ENCODE measurements around the gene MEGF11.

Gene MEGF11

DNA sequence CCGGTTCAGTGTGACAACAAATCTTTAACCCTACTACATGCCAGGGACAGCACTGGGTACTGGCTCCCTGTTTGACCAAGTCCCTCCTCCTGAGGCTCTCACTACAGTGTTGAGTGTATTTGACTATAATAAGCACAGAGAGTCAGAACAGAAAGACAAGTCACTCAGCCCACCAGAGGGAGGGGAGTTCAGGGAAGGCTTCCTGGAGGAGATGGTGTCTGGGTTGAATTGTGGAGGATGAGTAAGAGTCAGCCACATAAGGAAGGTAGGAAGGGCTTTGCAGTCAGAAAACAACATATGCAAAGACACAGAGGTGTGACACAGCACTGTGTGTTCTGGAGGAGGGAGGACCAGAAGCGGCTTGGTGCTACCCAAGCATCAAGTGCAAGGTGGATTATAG lies 17.7 kb downstream of the MEGF11 start:
- ChIA-PET POLR2A (no interaction called here), CTCF (no interaction called here)
- TF ChIP-seq, protein P1, sequence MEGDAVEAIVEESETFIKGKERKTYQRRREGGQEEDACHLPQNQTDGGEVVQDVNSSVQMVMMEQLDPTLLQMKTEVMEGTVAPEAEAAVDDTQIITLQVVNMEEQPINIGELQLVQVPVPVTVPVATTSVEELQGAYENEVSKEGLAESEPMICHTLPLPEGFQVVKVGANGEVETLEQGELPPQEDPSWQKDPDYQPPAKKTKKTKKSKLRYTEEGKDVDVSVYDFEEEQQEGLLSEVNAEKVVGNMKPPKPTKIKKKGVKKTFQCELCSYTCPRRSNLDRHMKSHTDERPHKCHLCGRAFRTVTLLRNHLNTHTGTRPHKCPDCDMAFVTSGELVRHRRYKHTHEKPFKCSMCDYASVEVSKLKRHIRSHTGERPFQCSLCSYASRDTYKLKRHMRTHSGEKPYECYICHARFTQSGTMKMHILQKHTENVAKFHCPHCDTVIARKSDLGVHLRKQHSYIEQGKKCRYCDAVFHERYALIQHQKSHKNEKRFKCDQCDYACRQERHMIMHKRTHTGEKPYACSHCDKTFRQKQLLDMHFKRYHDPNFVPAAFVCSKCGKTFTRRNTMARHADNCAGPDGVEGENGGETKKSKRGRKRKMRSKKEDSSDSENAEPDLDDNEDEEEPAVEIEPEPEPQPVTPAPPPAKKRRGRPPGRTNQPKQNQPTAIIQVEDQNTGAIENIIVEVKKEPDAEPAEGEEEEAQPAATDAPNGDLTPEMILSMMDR (IDR thresholded peaks at IDR 0.05; ENCODE audit: control extremely low read depth, extremely low read depth, low read depth, missing control alignments) = no peak
- no peak for DNase-seq (ENCODE audit: extremely low spot score)

DNA sequence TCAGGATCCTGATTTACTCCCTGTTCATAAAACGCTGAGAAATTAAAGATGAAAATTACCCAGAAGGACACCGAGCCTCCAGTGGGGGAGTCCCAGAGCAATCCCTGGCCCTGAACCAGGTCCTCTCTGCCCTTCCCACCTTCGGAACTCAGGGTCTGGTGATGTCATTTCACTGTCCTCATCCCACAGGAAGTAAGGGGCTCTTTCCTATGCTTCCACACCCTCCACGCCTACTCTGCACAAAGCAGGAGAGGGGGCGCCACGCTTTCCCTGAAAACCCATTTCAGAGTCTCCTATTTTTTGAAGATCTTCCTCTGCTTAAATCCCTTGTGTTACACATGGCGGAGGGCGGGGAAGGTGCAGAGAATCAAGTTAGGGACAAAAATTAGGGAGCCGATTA lies 18.8 kb downstream of the MEGF11 start:
- POLR2A ChIA-PET = no interaction called here

DNA sequence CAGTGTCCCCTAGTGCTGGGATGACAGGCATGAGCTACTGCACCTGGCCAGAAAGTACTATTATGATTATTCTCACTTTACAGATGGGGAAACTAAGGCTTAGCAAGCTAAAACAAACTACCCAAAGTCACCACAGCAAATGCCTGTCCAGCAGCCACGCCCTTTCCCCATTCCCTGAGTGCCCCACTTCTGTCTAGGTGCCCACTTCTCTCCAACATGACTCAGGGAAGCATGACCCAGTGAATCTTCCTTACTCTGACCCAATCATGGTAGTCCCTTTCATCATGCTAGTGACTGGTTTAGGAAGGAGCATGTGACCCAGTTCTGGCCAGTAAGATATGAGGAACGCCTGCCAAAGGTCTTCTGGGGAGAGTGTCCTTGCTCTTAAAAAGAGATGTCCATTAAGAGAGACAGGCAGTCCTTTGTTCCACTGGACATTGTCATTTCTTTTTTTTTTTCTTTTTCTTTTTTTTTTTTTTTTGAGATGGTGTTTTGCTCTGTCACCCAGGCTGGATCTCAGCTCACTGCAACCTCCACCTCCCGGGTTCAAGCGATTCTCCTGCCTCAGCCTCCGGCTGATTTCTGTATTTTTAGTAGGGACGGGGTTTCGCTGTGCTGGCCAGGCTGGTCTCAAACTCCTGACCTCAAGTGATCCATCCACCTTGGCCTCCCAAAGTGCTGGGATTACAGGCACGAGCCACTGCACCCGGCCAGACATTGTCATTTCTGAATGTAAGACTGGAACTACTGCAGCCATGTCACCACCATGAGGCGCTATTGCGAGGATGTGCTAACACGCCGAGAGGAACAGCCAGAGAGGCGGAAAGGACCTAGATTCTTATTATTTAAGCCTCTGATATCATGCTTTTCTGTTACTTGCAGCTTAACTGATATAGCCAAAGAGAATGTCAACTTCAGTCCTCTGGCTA lies 19.8 kb downstream of the MEGF11 start:
- ChIA-PET CTCF (interaction anchor here (1.0 to 1.4 kb wide), 3 partner anchors 15 to 288 kb away, joined by 3 read pairs; no protein-coding TSS in a partner anchor), POLR2A (no interaction called here)
- DNase-seq (ENCODE audit: extremely low spot score) = no peak
- TF ChIP-seq, protein P1 (IDR thresholded peaks at IDR 0.05; ENCODE audit: control extremely low read depth, extremely low read depth, low read depth, missing control alignments) = peak; percentile 10

More for the DNA sequence above, 18.8 kb downstream of the MEGF11 start:
- TF ChIP-seq, protein P1 (IDR thresholded peaks at IDR 0.05; ENCODE audit: control extremely low read depth, extremely low read depth, low read depth, missing control alignments) = no peak
- CTCF ChIA-PET = no interaction called here
- no peak for DNase-seq (ENCODE audit: extremely low spot score)

DNA sequence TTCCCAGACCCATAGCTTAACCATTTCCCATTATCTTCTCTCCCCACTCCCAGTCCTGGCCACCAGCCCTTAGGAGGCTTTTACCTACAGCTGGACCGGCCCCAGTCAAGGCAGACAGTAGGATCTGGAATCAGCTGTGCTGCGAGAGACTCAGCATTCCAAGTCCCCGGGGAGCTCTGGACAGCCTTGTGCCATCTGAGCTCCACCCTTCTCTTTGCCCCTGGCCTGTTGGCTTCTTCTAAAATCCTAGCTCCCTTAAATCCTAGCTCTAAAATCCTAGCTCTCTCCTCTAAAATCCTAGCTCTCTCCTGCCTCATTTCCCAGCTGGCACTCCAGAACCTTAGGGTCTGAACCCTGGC lies 21.3 kb downstream of the MEGF11 start:
- CTCF ChIA-PET = interaction anchor here (0.8 to 1.2 kb wide), 5 partner anchors 21 to 93 kb away, joined by 3 read pairs; partner anchors contain the start of gene MEGF11
- no peak for DNase-seq (ENCODE audit: extremely low spot score)
- POLR2A ChIA-PET = no interaction called here
- TF ChIP-seq, protein P1 (IDR thresholded peaks at IDR 0.05; ENCODE audit: control extremely low read depth, extremely low read depth, low read depth, missing control alignments) = no peak

DNA sequence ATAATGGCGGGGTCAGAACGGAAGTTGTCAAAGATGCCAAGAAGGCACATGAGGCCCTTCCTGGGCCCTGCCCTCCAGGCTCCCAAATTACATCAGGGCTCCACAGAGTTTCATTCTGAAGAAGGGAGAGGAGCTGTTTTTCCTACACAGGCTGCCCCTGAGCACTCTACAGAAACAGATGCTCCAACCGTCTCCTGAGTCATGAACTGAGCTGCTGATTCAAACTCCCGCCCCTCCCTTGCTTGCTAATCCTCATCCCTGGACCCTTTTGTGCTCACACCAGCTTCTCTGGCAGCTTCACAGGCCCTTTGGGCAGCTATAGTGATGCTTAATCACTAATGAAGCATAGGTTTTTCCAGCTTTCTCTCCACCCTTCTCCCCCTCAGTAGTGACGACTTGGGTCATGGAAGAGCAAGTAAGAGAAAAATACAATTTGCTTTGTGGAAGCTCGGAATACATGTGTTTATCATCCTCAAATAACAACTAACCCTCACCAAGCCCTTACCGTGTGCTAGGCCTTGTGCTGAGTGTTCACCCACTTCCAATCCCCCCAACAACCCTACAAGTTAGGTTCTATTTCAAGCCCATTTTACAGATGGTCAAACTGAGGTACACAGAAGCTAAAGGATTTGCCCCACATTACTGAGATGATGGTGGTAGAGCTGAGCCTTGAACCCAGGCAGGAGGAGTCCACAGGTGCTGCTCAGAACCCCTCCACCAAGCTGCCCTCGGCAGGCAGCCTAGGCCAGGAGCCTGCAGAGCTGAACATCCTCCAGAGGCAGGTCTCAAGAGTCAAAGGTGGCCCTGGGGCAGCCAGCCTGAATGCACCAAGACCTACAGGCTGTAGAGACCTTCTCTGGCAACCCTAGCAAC lies 21.9 kb downstream of the MEGF11 start:
- CTCF ChIA-PET = interaction anchor here (0.8 to 1.2 kb wide), 5 partner anchors 20 to 92 kb away, joined by 3 read pairs; partner anchors contain the start of gene MEGF11
- DNase-seq (ENCODE audit: extremely low spot score) = no peak
- POLR2A ChIA-PET = no interaction called here
- TF ChIP-seq, protein P1 (IDR thresholded peaks at IDR 0.05; ENCODE audit: control extremely low read depth, extremely low read depth, low read depth, missing control alignments) = no peak

DNA sequence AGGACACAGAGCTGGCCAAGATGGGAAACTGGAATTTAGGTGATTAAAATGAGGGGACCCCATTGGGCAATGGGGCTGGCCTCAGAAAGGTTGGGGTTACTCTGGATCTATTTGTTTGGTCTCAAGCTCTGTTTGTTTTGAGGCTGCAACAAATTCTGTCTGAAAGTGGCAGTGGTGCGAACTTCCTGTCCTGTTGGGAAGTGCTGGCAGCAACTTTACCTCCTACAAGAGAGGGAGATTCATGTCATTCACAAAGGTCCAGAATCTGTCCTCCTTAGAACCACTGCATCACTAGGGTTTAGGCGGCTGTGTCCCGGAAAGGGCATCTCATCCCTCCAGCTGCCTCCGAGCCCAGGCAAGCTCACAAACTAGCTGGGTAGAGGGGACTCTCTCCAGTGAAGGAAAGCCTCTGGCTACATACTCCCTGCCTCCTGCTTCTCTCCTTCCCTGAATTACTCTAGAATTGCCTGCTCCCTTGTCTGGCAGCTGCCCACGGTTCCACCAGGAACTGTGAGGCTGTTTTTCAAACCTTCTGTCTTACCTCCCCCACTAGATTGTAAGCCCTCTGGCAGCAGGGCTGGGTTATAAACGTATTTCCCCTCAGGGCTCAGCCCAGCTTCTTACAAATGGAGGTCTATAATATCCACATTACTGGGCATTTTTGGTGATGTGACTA lies 23.6 kb downstream of the MEGF11 start:
- no peak for DNase-seq (ENCODE audit: extremely low spot score)
- POLR2A ChIA-PET = no interaction called here
- TF ChIP-seq, protein P1 (IDR thresholded peaks at IDR 0.05; ENCODE audit: control extremely low read depth, extremely low read depth, low read depth, missing control alignments) = no peak
- CTCF ChIA-PET = interaction anchor here (1.3 kb wide), 1 partner anchor 25 kb away, joined by 3 read pairs; no protein-coding TSS in a partner anchor
